WTC11 (cell line): ENCODE results near the gene ZNF814.

ENCODE experiments used
- CREB1 ChIP-seq: sonication (generic); formaldehyde crosslinking; IDR thresholded peaks from 2 replicates; pipeline ENCODE4 v1.8.0; 2023; ENCODE audit warnings: mild to moderate bottlenecking, missing genetic modification reagents
- CTCF ChIP-seq: fragments of 200-600 bp; IDR thresholded peaks from 2 replicates; pipeline ENCODE4 v1.8.0; 2022; ENCODE audit warnings: antibody characterized with exemption
- E2F1 ChIP-seq: sonication (generic); formaldehyde crosslinking; IDR thresholded peaks from 2 replicates; pipeline ENCODE4 v1.8.0; 2022; ENCODE audit warnings: mild to moderate bottlenecking, missing genetic modification reagents
- ESRRA ChIP-seq: sonication (generic); formaldehyde crosslinking; IDR thresholded peaks from 2 replicates; pipeline ENCODE4 v1.8.1; 2022; ENCODE audit warnings: mild to moderate bottlenecking, missing genetic modification reagents, borderline replicate concordance
- FOXP1 ChIP-seq: sonication (generic); formaldehyde crosslinking; IDR thresholded peaks from 2 replicates; pipeline ENCODE4 v1.8.0; 2022; ENCODE audit warnings: missing genetic modification reagents, mild to moderate bottlenecking, moderate library complexity, borderline replicate concordance
- JUN ChIP-seq: sonication (generic); formaldehyde crosslinking; IDR thresholded peaks from 2 replicates; pipeline ENCODE4 v1.8.0; 2023; ENCODE audit warnings: mild to moderate bottlenecking, missing genetic modification reagents
- NFE2L1 ChIP-seq: sonication (generic); formaldehyde crosslinking; IDR thresholded peaks from 2 replicates; pipeline ENCODE4 v1.8.1; 2023; ENCODE audit warnings: missing genetic modification reagents
- USF1 ChIP-seq: sonication (generic); formaldehyde crosslinking; IDR thresholded peaks from 2 replicates; pipeline ENCODE4 v1.8.0; 2022; ENCODE audit warnings: mild to moderate bottlenecking, missing genetic modification reagents
- ZNF219 ChIP-seq: sonication (generic); formaldehyde crosslinking; IDR thresholded peaks from 2 replicates; pipeline ENCODE4 v1.8.0; 2023; ENCODE audit warnings: missing genetic modification reagents, mild to moderate bottlenecking, borderline replicate concordance
- TF ChIP-seq, protein P1 (sequence below): sonication (generic); formaldehyde crosslinking; IDR thresholded peaks from 2 replicates; pipeline ENCODE4 v1.8.0; 2023; ENCODE audit warnings: missing genetic modification reagents
- TF ChIP-seq, protein P2 (sequence below): sonication (generic); formaldehyde crosslinking; IDR thresholded peaks from 2 replicates; pipeline ENCODE4 v1.8.0; 2022; ENCODE audit warnings: mild to moderate bottlenecking, missing genetic modification reagents
- TF ChIP-seq, protein P3 (sequence below): sonication (generic); formaldehyde crosslinking; IDR thresholded peaks from 2 replicates; pipeline ENCODE4 v1.8.1; 2022; ENCODE audit warnings: missing genetic modification reagents, borderline replicate concordance

DNA sequence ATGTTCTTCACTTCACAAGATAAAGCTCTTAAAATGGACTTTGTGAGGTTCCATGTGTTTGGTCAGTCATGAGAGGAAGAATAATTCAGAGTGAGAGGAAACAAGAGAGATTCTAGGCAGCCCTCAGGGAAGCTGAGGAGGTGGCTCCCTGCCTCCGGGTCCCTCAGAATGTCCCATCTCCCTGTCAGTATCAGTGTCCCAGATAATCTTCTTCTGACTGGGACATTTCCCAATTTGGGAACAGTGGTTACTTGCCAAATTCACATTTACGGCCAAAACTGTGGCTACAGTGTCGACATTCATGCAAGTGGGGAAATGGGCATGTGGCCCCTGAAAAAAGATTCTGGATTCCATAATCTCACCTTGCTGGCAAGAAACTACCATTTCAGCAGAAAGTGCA is 18.6 kb upstream of the ZNF814 start:
- TF ChIP-seq CTCF: no peak
- TF ChIP-seq CREB1 (CRISPR knock-in tag): no peak
- TF ChIP-seq FOXP1 (CRISPR knock-in tag): no peak
- TF ChIP-seq, protein P1, sequence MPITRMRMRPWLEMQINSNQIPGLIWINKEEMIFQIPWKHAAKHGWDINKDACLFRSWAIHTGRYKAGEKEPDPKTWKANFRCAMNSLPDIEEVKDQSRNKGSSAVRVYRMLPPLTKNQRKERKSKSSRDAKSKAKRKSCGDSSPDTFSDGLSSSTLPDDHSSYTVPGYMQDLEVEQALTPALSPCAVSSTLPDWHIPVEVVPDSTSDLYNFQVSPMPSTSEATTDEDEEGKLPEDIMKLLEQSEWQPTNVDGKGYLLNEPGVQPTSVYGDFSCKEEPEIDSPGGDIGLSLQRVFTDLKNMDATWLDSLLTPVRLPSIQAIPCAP (CRISPR knock-in tag): no peak
- TF ChIP-seq ZNF219 (CRISPR knock-in tag): no peak
- no peak for TF ChIP-seq ESRRA (CRISPR knock-in tag)
- TF ChIP-seq, protein P2, sequence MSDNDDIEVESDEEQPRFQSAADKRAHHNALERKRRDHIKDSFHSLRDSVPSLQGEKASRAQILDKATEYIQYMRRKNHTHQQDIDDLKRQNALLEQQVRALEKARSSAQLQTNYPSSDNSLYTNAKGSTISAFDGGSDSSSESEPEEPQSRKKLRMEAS (CRISPR knock-in tag): no peak
- no peak for TF ChIP-seq USF1 (CRISPR knock-in tag)
- no peak for TF ChIP-seq NFE2L1
- no peak for TF ChIP-seq JUN (CRISPR knock-in tag)
- TF ChIP-seq E2F1 (CRISPR knock-in tag): no peak
- TF ChIP-seq, protein P3, sequence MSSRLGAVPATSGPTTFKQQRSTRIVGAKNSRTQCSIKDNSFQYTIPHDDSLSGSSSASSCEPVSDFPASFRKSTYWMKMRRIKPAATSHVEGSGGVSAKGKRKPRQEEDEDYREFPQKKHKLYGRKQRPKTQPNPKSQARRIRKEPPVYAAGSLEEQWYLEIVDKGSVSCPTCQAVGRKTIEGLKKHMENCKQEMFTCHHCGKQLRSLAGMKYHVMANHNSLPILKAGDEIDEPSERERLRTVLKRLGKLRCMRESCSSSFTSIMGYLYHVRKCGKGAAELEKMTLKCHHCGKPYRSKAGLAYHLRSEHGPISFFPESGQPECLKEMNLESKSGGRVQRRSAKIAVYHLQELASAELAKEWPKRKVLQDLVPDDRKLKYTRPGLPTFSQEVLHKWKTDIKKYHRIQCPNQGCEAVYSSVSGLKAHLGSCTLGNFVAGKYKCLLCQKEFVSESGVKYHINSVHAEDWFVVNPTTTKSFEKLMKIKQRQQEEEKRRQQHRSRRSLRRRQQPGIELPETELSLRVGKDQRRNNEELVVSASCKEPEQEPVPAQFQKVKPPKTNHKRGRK (CRISPR knock-in tag): no peak
